ENCODE measurements around the gene MGAT5. TPM values are rescaled to one million over a fixed set of nuclear protein-coding genes. Genes with fewer than 3 reads are reported as not detected.
A peak's percentile ranks its signal among the peaks of the same experiment; 100 is the strongest.

The MGAT5 gene
- total RNA-seq, 1 donor from 2014 or later, result 54.4 TPM

DNA sequence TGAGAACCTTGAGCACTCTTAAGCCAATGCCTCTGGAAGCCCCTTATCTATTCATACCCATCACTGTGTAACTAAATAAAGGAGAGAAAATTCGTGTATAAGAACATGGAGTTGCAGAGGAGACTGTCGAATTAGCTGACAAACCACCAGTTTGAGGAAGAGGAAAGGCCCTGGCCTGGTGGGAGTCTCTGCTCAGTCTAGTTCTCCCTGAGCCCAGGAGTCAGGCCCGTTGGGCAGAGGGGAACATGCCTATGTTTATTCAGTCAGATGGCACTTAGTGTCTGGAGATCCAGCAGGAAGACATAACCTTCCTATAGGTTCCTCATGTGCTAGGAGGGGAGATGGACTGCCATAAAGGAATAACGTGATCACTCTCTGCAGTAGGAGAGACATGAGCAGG, 60.3 kb downstream of the MGAT5 start:
- Histone ChIP-seq H3K27me3 (no peaks in the 10 kb centered on the region), H3K4me1 (peaks cover 3% of the 10 kb centered on the region), H3K9me3 (no peaks in the 10 kb centered on the region), H3K4me3 (no peak overlapping the region), H3K27ac (no peak overlapping the region), H3K36me3 (peaks cover 12% of the 10 kb centered on the region)
- intact Hi-C loops (cut with DNase I), result no loop called here
- TF ChIP-seq, protein P1, sequence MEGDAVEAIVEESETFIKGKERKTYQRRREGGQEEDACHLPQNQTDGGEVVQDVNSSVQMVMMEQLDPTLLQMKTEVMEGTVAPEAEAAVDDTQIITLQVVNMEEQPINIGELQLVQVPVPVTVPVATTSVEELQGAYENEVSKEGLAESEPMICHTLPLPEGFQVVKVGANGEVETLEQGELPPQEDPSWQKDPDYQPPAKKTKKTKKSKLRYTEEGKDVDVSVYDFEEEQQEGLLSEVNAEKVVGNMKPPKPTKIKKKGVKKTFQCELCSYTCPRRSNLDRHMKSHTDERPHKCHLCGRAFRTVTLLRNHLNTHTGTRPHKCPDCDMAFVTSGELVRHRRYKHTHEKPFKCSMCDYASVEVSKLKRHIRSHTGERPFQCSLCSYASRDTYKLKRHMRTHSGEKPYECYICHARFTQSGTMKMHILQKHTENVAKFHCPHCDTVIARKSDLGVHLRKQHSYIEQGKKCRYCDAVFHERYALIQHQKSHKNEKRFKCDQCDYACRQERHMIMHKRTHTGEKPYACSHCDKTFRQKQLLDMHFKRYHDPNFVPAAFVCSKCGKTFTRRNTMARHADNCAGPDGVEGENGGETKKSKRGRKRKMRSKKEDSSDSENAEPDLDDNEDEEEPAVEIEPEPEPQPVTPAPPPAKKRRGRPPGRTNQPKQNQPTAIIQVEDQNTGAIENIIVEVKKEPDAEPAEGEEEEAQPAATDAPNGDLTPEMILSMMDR (IDR thresholded peaks at IDR 0.05), result no peak
- no peak for DNase-seq
- peak; percentile 47 for ATAC-seq

DNA sequence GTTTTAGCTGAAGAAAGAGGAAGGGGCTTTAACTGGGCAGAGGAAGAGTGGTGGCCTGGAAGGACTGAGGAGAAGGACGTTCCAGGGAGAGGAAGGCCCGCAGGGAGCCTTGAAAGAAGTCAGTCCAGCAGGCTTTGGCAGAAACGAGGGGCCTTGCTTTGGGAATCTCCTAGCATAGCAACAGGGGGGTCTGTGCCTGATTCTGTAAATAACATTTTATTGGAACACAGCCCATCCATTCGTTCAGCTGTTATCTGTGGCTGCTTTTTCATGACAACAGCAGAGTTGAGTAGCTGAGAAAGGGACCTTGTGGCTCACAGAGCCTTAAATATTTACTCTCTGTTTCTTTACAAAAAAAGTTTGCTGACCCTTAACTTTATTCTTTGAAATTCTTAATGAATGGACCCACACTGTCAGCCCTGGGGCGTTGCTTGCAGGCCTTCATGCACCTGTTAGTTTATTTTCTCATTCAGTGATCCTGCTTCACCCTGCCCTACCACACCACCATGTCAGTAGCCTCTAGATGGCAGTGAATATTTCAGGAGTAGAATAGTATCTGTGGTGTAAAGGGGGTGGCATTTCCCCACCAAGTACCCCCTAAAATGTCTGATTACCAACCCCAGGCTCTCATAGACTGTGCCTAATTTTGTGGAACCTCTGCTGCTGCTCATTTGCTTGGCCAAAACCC, 61.0 kb downstream of the MGAT5 start:
- ATAC-seq (no peak), DNase-seq (no peak)
- H3K27ac ChIP-seq, result no peak overlapping the region
- peaks cover 3% of the 10 kb centered on the region for H3K4me1 ChIP-seq
- TF ChIP-seq, protein P1 (IDR thresholded peaks at IDR 0.05), result no peak
- no peak overlapping the region for H3K4me3 ChIP-seq
- intact Hi-C loops (cut with DNase I), result no loop called here
- H3K9me3 ChIP-seq, result no peaks in the 10 kb centered on the region
- peaks cover 18% of the 10 kb centered on the region for H3K36me3 ChIP-seq
- no peaks in the 10 kb centered on the region for H3K27me3 ChIP-seq

DNA sequence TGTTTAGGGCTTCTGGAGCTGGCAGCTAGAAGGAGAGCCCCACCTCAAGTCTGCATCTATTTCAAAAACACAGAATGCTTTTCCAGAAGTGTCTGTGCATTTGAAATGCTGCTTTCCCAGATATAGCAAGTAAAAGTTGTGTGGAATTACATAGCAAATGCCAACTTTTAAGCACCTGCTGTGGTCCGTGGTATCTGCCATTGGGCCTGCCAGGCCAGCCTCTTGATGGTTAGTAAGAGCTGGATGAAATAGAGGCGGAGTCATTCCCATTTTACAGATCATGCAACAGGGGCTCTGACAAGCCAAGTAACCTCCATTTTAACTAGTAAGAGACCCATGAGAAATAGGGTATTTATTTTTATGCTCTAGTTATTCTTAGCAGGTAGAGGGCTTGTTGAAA, 61.6 kb downstream of the MGAT5 start:
- no peak overlapping the region for H3K4me3 ChIP-seq
- DNase-seq, result no peak
- H3K27ac ChIP-seq, result no peak overlapping the region
- no peak for ATAC-seq
- H3K36me3 ChIP-seq, result peaks cover 18% of the 10 kb centered on the region
- no peaks in the 10 kb centered on the region for H3K27me3 ChIP-seq
- H3K4me1 ChIP-seq, result peaks cover 4% of the 10 kb centered on the region
- intact Hi-C loops (cut with DNase I), result no loop called here
- TF ChIP-seq, protein P1 (IDR thresholded peaks at IDR 0.05), result no peak
- H3K9me3 ChIP-seq, result no peaks in the 10 kb centered on the region

DNA sequence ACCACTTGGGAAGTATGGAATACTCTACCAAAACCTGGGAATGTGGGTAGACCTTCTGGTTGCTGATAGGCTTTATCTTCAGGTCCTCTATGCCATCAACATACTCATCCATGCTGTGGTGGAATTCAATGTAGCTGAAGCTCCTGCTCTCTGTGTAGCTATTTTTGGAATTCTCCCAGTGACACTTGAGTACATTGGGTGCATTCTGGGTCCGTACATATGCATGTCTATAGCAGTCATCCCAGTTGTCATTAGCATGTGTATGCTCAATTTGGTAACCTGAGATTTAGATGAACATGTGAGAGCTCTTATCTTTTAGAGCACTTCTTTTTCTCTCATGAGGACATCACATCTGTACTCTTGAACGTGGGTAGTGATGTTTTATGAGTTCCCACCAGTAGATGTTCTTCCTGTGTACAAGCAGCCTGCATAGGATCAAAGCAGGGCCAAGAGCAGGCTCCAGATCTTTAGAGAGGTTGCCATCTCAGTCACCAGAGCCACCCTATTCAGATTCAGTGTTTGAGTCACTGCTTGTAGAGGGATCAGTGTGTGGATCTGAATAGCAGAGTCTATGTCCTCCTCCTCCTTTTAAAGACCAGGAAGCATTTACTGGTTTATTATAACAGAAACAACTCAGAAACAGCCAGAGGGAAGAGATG, 65.9 kb downstream of the MGAT5 start:
- DNase-seq, result no peak
- no peak overlapping the region for H3K27ac ChIP-seq
- intact Hi-C loops (cut with DNase I), result no loop called here
- peaks cover 18% of the 10 kb centered on the region for H3K36me3 ChIP-seq
- no peaks in the 10 kb centered on the region for H3K27me3 ChIP-seq
- H3K4me1 ChIP-seq, result peaks cover 3% of the 10 kb centered on the region
- no peaks in the 10 kb centered on the region for H3K9me3 ChIP-seq
- ATAC-seq, result no peak
- TF ChIP-seq, protein P1 (IDR thresholded peaks at IDR 0.05), result no peak
- no peak overlapping the region for H3K4me3 ChIP-seq

DNA sequence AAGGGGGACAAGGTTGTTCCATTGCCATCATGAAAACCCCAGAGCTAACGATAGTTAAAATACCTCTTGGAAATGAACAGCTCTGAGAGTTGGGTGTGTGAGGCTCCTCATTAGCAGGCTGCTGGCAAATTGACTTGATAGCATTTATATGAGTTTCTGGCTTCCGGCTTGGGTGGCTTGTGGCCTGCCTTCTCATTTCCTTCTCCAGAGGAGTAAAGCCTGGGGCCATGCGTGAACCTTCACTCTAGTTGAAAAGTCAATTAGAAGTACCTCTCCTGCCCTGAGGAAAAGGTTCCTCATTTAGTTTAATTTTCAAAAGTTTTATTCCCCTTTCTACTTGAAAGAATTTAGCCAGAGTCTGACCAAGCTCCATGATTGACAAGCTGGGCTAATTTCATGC, 67.1 kb downstream of the MGAT5 start:
- intact Hi-C loops (cut with DNase I), result no loop called here
- Histone ChIP-seq H3K9me3 (no peaks in the 10 kb centered on the region), H3K27me3 (no peaks in the 10 kb centered on the region), H3K4me1 (peaks cover 11% of the 10 kb centered on the region), H3K27ac (no peak overlapping the region), H3K4me3 (no peak overlapping the region), H3K36me3 (peaks cover 18% of the 10 kb centered on the region)
- peak; percentile 38 for ATAC-seq
- TF ChIP-seq, protein P1 (IDR thresholded peaks at IDR 0.05), result no peak
- no peak for DNase-seq

Measured in upper lobe of right lung (tissue), 1 donor.